IMR-90 (cell line): ENCODE results near the gene HTR3C. TPM values are rescaled to one million over a fixed set of nuclear protein-coding genes. Genes with fewer than 3 reads are reported as not detected.

Experiments
- ATAC-seq: fragments of 200-7000 bp; cut with Tn5 transposase; 2 replicates; pipeline ENCODE4 v1.9.1; 2020; ENCODE audit warnings: low read depth, mild to moderate bottlenecking, moderate library complexity
- BruUV-seq: library from RNA; stranded (reverse); fragments of 400-500 nt; replicated peaks from 2 replicates; lab custom pipeline; 2021; lab: Mats Ljungman, UMichigan
- CTCF ChIA-PET: fragments of 300-600 bp; formaldehyde crosslinking; extraction: SDS; loops from one replicate; lab custom pipeline; 2021; ENCODE audit warnings: antibody characterized with exemption; lab: Yijun Ruan, JAX
- POLR2A ChIA-PET: fragments of 300-600 bp; sonication (Branson Sonifier 250); formaldehyde crosslinking; loops from one replicate; lab custom pipeline; 2022; ENCODE audit warnings: antibody characterized with exemption; ENCODE audit not compliant: unreplicated experiment; lab: Charles Lee
- DNase-seq: peaks from one replicate; pipeline ENCODE4 v3.0.0; 2013
- H2AFZ ChIP-seq: replicated peaks from 2 replicates; pipeline ENCODE3; 2013; ENCODE audit warnings: low read length, mild to moderate bottlenecking; ENCODE audit not compliant: poor library complexity
- H2AK5ac ChIP-seq: 2 replicates; pipeline ENCODE4 v1.6.1; 2013; ENCODE audit warnings: low read depth, low read length, inconsistent platforms
- H2AK9ac ChIP-seq: replicated peaks from 2 replicates; pipeline ENCODE3; 2013; ENCODE audit warnings: mild to moderate bottlenecking, low read depth, low read length, moderate library complexity; ENCODE audit not compliant: poor library complexity
- H2BK120ac ChIP-seq: 2 replicates; pipeline ENCODE4 v1.6.1; 2013; ENCODE audit warnings: low read depth, low read length, inconsistent platforms
- H2BK15ac ChIP-seq: 3 replicates; pipeline ENCODE4 v1.6.1; 2013; ENCODE audit warnings: low read depth, low read length, inconsistent platforms
- H2BK20ac ChIP-seq: 2 replicates; pipeline ENCODE4 v1.6.1; 2013; ENCODE audit warnings: low read depth, mild to moderate bottlenecking, inconsistent platforms, low read length, moderate library complexity
- H2BK5ac ChIP-seq: 2 replicates; pipeline ENCODE4 v1.6.1; 2013; ENCODE audit warnings: mild to moderate bottlenecking, low read depth, low read length, inconsistent platforms; ENCODE audit not compliant: poor library complexity, severe bottlenecking
- H3K14ac ChIP-seq: replicated peaks from 2 replicates; pipeline ENCODE4 v1.6.1; 2013; ENCODE audit warnings: low read depth, low read length, inconsistent platforms
- H3K18ac ChIP-seq: 2 replicates; pipeline ENCODE4 v1.6.1; 2013; ENCODE audit warnings: low read depth, low read length, control low read depth
- H3K23ac ChIP-seq: 2 replicates; pipeline ENCODE4 v1.6.1; 2013; ENCODE audit warnings: low read depth, low read length, inconsistent platforms
- H3K27ac ChIP-seq: 2 replicates; pipeline ENCODE4 v1.5.1; 2013; ENCODE audit warnings: mild to moderate bottlenecking, control low read depth, low read length; ENCODE audit not compliant: insufficient read depth
- H3K27me3 ChIP-seq: 2 replicates; pipeline ENCODE4 v1.6.1; 2013; ENCODE audit warnings: low read length; ENCODE audit not compliant: control insufficient read depth, insufficient read depth
- H3K36me3 ChIP-seq: 2 replicates; pipeline ENCODE4 v1.6.1; 2013; ENCODE audit warnings: low read length, mixed read lengths; ENCODE audit not compliant: control insufficient read depth, insufficient read depth
- H3K4ac ChIP-seq: 2 replicates; pipeline ENCODE4 v1.6.1; 2013; ENCODE audit warnings: low read depth, low read length, inconsistent platforms
- H3K4me1 ChIP-seq: 2 replicates; pipeline ENCODE4 v1.6.1; 2013; ENCODE audit warnings: low read length, mixed read lengths; ENCODE audit not compliant: control insufficient read depth, insufficient read depth
- H3K4me2 ChIP-seq: 2 replicates; pipeline ENCODE4 v1.6.1; 2013; ENCODE audit warnings: low read depth, mild to moderate bottlenecking, control low read depth, low read length, moderate library complexity
- H3K4me3 ChIP-seq: 2 replicates; pipeline ENCODE4 v1.5.1; 2013; ENCODE audit warnings: low read depth, mild to moderate bottlenecking, control low read depth, low read length, moderate library complexity; ENCODE audit not compliant: insufficient read depth
- H3K56ac ChIP-seq: 2 replicates; pipeline ENCODE4 v1.6.1; 2013; ENCODE audit warnings: low read length, inconsistent platforms; ENCODE audit not compliant: insufficient read depth; ENCODE audit errors: extremely low read depth
- H3K79me1 ChIP-seq, 2 experiments: 2 replicates each; pipeline ENCODE4 v1.6.1; 2013; ENCODE audit warnings: low read length in 2 of 2, inconsistent platforms in 1 of 2, low read depth in 1 of 2
- H3K9ac ChIP-seq: 2 replicates; pipeline ENCODE4 v1.6.1; 2013; ENCODE audit warnings: low read depth, low read length, control low read depth
- H3K9me1 ChIP-seq: 2 replicates; pipeline ENCODE4 v1.6.1; 2013; ENCODE audit warnings: low read length, inconsistent platforms; ENCODE audit not compliant: insufficient read depth
- H3K9me3 ChIP-seq: 2 replicates; pipeline ENCODE4 v1.6.1; 2013; ENCODE audit warnings: low read length; ENCODE audit not compliant: control insufficient read depth, insufficient read depth
- H4K20me1 ChIP-seq: 2 replicates; pipeline ENCODE4 v1.6.1; 2013; ENCODE audit warnings: low read length, inconsistent platforms; ENCODE audit not compliant: insufficient read depth
- H4K5ac ChIP-seq: 2 replicates; pipeline ENCODE4 v1.6.1; 2013; ENCODE audit warnings: mild to moderate bottlenecking, low read depth, low read length, control low read depth
- H4K8ac ChIP-seq, 2 experiments: 2 replicates each; pipeline ENCODE4 v1.6.1; 2013; ENCODE audit warnings: low read depth in 2 of 2, low read length in 2 of 2, control low read depth in 1 of 2, inconsistent platforms in 1 of 2
- H4K91ac ChIP-seq: 2 replicates; pipeline ENCODE4 v1.6.1; 2013; ENCODE audit warnings: low read depth, low read length, inconsistent platforms; ENCODE audit not compliant: insufficient read depth
- BHLHE40 ChIP-seq: fragments of 150-350 bp; IDR thresholded peaks from 2 replicates; pipeline ENCODE4 v1.6.1; 2016; ENCODE audit warnings: mild to moderate bottlenecking, low read depth, low read length
- CEBPB ChIP-seq: IDR thresholded peaks from 2 replicates; pipeline ENCODE4 v1.6.1; 2012; ENCODE audit warnings: low read depth, low read length, improper control_type of control experiment
- CHD1 ChIP-seq: IDR thresholded peaks from 2 replicates; pipeline ENCODE4 v1.6.1; 2012; ENCODE audit warnings: low read depth, low read length, improper control_type of control experiment
- FOS ChIP-seq: fragments of 150-350 bp; IDR thresholded peaks from 2 replicates; pipeline ENCODE4 v1.6.1; 2016; ENCODE audit warnings: low read depth, low read length
- MAFK ChIP-seq: IDR thresholded peaks from 2 replicates; pipeline ENCODE4 v1.6.1; 2012; ENCODE audit warnings: low read depth, low read length, improper control_type of control experiment
- MAZ ChIP-seq: IDR thresholded peaks from 2 replicates; pipeline ENCODE4 v1.6.1; 2012; ENCODE audit warnings: low read depth, mild to moderate bottlenecking, low read length, improper control_type of control experiment, moderate library complexity, borderline replicate concordance
- MXI1 ChIP-seq: IDR thresholded peaks from 2 replicates; pipeline ENCODE4 v1.6.1; 2012; ENCODE audit warnings: low read depth, mild to moderate bottlenecking, low read length, moderate library complexity, borderline replicate concordance
- NFE2L2 ChIP-seq: fragments of 150-350 bp; IDR thresholded peaks from 2 replicates; pipeline ENCODE4 v1.6.1; 2016; ENCODE audit warnings: low read depth, mild to moderate bottlenecking, low read length
- POLR2A ChIP-seq: IDR thresholded peaks from 2 replicates; pipeline ENCODE4 v1.6.1; 2012; ENCODE audit warnings: mild to moderate bottlenecking, low read depth, low read length
- RAD21 ChIP-seq: IDR thresholded peaks from 2 replicates; pipeline ENCODE4 v1.6.1; 2012; ENCODE audit warnings: low read length, improper control_type of control experiment
- RCOR1 ChIP-seq: IDR thresholded peaks from 2 replicates; pipeline ENCODE4 v1.6.1; 2012; ENCODE audit warnings: mild to moderate bottlenecking, low read length, improper control_type of control experiment; ENCODE audit not compliant: insufficient replicate concordance
- RFX5 ChIP-seq: IDR thresholded peaks from 2 replicates; pipeline ENCODE4 v1.8.0; 2012; ENCODE audit warnings: low read depth, mild to moderate bottlenecking, low read length, moderate library complexity
- SMC3 ChIP-seq: fragments of 150-350 bp; IDR thresholded peaks from 2 replicates; pipeline ENCODE4 v1.6.1; 2016; ENCODE audit warnings: low read depth, mild to moderate bottlenecking, antibody characterized with exemption, low read length, moderate library complexity
- WGBS, 2 experiments: methylation state at CpG; one replicate each; pipeline versions ENCODE4 v1.1.5 to v1.1.7; 2013; ENCODE audit warnings: missing lambda C conversion rate in 2 of 2; ENCODE audit not compliant: insufficient read length in 1 of 2; ENCODE audit errors: extremely low coverage in 2 of 2; 5-methylcytosine and 5-hydroxymethylcytosine counted together
- dilution Hi-C: fragments of 300-500 bp; cut with HindIII; formaldehyde crosslinking; loops from one replicate; pipeline ENCODE4 v1.14.3; 2018; ENCODE audit warnings: low sequenced_read_pairs; ENCODE audit not compliant: unreplicated experiment
- in situ Hi-C: fragments of 300-500 bp; cut with MboI; formaldehyde crosslinking; loops from 3 replicates; pipeline ENCODE4 v1.14.3; 2019; ENCODE audit warnings: low sequenced_read_pairs, inconsistent platforms, mixed read lengths
- intact Hi-C: fragments of 100-400 bp; cut with micrococcal nuclease; formaldehyde crosslinking; loops from 2 replicates; pipeline ENCODE4 v1.10.0; 2022
- polyA plus RNA-seq, 3 experiments: library from polyadenylated mRNA; depleted of rRNA; stranded (reverse); fragments of >200 nt; gene quantifications; 2 replicates each; pipeline ENCODE4 v1.2.3, GENCODE V29; 2012; ENCODE audit warnings: low replicate concordance in 1 of 3
- total RNA-seq: library from RNA; depleted of rRNA; stranded (reverse); fragments of >200 nt; gene quantifications from 2 replicates; pipeline ENCODE4 v1.2.3, GENCODE V29; 2012
- TF ChIP-seq, protein P1 (sequence below): fragments of 150-350 bp; IDR thresholded peaks from 2 replicates; pipeline ENCODE4 v1.6.1; 2017; ENCODE audit warnings: mild to moderate bottlenecking, antibody characterized with exemption, low read length, low read depth
- TF ChIP-seq, protein P2 (sequence below): fragments of 150-350 bp; IDR thresholded peaks from 2 replicates; pipeline ENCODE4 v1.6.1; 2016; ENCODE audit warnings: low read depth, mild to moderate bottlenecking, low read length, moderate library complexity, borderline replicate concordance
- TF ChIP-seq, protein P3 (sequence below): conservative IDR thresholded peaks from 2 replicates; pipeline ENCODE4 v1.5.1; 2012; ENCODE audit warnings: mild to moderate bottlenecking, low read depth, low read length, improper control_type of control experiment

Gene HTR3C
- total and polyA plus RNA-seq, 2 of the 4 experiments (the other 2 are of a cell fraction), result not detected

DNA sequence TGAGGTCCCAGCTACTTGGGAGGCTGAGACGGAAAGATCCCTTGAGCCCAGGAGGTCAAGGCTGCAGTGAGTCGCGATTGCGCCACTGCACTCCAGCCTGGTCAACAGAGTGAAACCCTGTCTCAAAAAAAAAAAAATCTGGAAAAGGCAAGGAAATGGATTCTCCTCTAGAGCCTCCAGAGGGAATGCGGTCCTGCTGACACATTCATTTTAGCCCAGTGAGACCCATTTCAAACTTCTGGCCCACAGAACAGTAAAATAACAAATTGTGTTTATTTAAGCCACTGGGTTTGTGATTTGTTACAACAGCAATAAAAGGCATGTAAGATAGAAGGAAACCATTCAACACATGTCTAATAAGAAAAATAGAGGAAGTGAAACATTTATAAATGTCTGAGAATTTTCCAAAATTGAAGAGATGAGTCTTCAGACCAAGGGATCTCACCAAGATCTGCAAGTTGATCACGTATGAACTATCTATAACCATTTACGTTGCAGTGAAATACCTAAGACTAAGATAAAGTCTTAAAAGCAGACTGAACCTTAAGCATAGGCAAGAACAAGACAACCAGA, 44.0 kb downstream of the HTR3C start, which contains the start of gene HTR3E:
Gene HTR3E, plus strand, starts transcription at position 254 of the 573 bp plus-strand sequence. CDS start 466 bp downstream, outside the sequence.
- Histone ChIP-seq H2BK20ac (no peak within 1 kb of the TSS), H2AK5ac (no peak within 1 kb of the TSS), H3K79me1 (no peaks in the 10 kb centered on the region), H3K4ac (no peak within 1 kb of the TSS), H2AFZ (no peak within 1 kb of the TSS), H3K9me1 (no peaks in the 10 kb centered on the region), H3K27me3 (peaks cover 5% of the 10 kb centered on the region; the same call in 1 of the 2 replicates), H3K27ac (no peak within 1 kb of the TSS), H2BK120ac (no peak within 1 kb of the TSS), H3K4me3 (no peak within 1 kb of the TSS), H3K23ac (no peak within 1 kb of the TSS), H2BK15ac (no peak within 1 kb of the TSS), H2BK5ac (no peak within 1 kb of the TSS), H4K91ac (no peak within 1 kb of the TSS), H3K4me2 (no peak within 1 kb of the TSS), H4K20me1 (no peaks in the 10 kb centered on the region), H3K56ac (no peak within 1 kb of the TSS), H4K5ac (no peak within 1 kb of the TSS), H3K9me3 (peaks cover 9% of the 10 kb centered on the region), H3K14ac (no peak within 1 kb of the TSS), H3K18ac (no peak within 1 kb of the TSS), H3K9ac (no peak within 1 kb of the TSS), H3K36me3 (no peaks in the 10 kb centered on the region), H3K4me1 (peaks cover 1% of the 10 kb centered on the region; the same call in 1 of the 2 replicates), H2AK9ac (no peak within 1 kb of the TSS), H4K8ac (no peak within 1 kb of the TSS)
- ATAC-seq, result no peak
- TF ChIP-seq SMC3 (no peak), CHD1 (no peak), MAZ (no peak), MAFK (no peak), CEBPB (no peak), RFX5 (no peak), BHLHE40 (no peak), MXI1 (no peak), POLR2A (no peak), RAD21 (no peak), RCOR1 (no peak), NFE2L2 (no peak), FOS (no peak)
- TF ChIP-seq, protein P1, sequence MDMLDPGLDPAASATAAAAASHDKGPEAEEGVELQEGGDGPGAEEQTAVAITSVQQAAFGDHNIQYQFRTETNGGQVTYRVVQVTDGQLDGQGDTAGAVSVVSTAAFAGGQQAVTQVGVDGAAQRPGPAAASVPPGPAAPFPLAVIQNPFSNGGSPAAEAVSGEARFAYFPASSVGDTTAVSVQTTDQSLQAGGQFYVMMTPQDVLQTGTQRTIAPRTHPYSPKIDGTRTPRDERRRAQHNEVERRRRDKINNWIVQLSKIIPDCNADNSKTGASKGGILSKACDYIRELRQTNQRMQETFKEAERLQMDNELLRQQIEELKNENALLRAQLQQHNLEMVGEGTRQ, result no peak
- TF ChIP-seq, protein P2, sequence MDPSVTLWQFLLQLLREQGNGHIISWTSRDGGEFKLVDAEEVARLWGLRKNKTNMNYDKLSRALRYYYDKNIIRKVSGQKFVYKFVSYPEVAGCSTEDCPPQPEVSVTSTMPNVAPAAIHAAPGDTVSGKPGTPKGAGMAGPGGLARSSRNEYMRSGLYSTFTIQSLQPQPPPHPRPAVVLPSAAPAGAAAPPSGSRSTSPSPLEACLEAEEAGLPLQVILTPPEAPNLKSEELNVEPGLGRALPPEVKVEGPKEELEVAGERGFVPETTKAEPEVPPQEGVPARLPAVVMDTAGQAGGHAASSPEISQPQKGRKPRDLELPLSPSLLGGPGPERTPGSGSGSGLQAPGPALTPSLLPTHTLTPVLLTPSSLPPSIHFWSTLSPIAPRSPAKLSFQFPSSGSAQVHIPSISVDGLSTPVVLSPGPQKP, result no peak
- TF ChIP-seq, protein P3, sequence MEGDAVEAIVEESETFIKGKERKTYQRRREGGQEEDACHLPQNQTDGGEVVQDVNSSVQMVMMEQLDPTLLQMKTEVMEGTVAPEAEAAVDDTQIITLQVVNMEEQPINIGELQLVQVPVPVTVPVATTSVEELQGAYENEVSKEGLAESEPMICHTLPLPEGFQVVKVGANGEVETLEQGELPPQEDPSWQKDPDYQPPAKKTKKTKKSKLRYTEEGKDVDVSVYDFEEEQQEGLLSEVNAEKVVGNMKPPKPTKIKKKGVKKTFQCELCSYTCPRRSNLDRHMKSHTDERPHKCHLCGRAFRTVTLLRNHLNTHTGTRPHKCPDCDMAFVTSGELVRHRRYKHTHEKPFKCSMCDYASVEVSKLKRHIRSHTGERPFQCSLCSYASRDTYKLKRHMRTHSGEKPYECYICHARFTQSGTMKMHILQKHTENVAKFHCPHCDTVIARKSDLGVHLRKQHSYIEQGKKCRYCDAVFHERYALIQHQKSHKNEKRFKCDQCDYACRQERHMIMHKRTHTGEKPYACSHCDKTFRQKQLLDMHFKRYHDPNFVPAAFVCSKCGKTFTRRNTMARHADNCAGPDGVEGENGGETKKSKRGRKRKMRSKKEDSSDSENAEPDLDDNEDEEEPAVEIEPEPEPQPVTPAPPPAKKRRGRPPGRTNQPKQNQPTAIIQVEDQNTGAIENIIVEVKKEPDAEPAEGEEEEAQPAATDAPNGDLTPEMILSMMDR, result no peak
- in situ Hi-C loops (no loop called here), dilution Hi-C loops (no loop called here), intact Hi-C loops (no loop called here)
- WGBS, 2 experiments, result 88% methylated on average over 4 of the region's 7 CpGs; no CpG with 5 or more reads in 1 of the 2 experiments
- no TSS peak for BruUV-seq
- ChIA-PET CTCF (no interaction called here), POLR2A (no interaction called here)
- no peak for DNase-seq
